GM12865 (cell line): ENCODE results near the gene UBC.
A peak's percentile ranks its signal among the peaks of the same experiment; 100 is the strongest.
"Not testable (repeated sequence)": the region's sequence is repeated elsewhere in the genome, so short reads cannot be mapped to it uniquely, and the experiment has no call there.

Experiments
- DNase-seq: peaks from one replicate; pipeline ENCODE4 v3.0.0; 2010; ENCODE audit warnings: low read depth
- H3K4me3 ChIP-seq: 2 replicates; pipeline ENCODE4 v1.5.1; 2011; ENCODE audit warnings: mild to moderate bottlenecking, low read depth, low read length, control low read depth
- TF ChIP-seq, protein P1 (sequence below): IDR thresholded peaks from 2 replicates; pipeline ENCODE4 v1.5.1; 2011; ENCODE audit warnings: low read length, control low read depth, low read depth, inconsistent platforms; ENCODE audit not compliant: insufficient read depth; ENCODE audit errors: missing control alignments

UBC gene

DNA sequence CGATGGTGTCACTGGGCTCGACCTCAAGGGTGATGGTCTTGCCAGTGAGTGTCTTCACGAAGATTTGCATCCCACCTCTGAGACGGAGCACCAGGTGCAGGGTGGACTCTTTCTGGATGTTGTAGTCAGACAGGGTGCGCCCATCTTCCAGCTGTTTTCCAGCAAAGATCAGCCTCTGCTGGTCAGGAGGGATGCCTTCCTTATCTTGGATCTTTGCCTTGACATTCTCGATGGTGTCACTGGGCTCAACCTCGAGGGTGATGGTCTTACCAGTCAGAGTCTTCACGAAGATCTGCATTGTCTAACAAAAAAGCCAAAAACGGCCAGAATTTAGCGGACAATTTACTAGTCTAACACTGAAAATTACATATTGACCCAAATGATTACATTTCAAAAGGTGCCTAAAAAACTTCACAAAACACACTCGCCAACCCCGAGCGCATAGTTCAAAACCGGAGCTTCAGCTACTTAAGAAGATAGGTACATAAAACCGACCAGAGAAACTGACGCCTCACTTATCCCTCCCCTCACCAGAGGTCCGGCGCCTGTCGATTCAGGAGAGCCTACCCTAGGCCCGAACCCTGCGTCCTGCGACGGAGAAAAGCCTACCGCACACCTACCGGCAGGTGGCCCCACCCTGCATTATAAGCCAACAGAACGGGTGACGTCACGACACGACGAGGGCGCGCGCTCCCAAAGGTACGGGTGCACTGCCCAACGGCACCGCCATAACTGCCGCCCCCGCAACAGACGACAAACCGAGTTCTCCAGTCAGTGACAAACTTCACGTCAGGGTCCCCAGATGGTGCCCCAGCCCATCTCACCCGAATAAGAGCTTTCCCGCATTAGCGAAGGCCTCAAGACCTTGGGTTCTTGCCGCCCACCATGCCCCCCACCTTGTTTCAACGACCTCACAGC, 717 bp downstream of the UBC start:
- H3K4me3 ChIP-seq = peak overlapping the region; percentile 69
- peak; percentile 94 for DNase-seq
- TF ChIP-seq, protein P1, sequence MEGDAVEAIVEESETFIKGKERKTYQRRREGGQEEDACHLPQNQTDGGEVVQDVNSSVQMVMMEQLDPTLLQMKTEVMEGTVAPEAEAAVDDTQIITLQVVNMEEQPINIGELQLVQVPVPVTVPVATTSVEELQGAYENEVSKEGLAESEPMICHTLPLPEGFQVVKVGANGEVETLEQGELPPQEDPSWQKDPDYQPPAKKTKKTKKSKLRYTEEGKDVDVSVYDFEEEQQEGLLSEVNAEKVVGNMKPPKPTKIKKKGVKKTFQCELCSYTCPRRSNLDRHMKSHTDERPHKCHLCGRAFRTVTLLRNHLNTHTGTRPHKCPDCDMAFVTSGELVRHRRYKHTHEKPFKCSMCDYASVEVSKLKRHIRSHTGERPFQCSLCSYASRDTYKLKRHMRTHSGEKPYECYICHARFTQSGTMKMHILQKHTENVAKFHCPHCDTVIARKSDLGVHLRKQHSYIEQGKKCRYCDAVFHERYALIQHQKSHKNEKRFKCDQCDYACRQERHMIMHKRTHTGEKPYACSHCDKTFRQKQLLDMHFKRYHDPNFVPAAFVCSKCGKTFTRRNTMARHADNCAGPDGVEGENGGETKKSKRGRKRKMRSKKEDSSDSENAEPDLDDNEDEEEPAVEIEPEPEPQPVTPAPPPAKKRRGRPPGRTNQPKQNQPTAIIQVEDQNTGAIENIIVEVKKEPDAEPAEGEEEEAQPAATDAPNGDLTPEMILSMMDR = peak; percentile 57

DNA sequence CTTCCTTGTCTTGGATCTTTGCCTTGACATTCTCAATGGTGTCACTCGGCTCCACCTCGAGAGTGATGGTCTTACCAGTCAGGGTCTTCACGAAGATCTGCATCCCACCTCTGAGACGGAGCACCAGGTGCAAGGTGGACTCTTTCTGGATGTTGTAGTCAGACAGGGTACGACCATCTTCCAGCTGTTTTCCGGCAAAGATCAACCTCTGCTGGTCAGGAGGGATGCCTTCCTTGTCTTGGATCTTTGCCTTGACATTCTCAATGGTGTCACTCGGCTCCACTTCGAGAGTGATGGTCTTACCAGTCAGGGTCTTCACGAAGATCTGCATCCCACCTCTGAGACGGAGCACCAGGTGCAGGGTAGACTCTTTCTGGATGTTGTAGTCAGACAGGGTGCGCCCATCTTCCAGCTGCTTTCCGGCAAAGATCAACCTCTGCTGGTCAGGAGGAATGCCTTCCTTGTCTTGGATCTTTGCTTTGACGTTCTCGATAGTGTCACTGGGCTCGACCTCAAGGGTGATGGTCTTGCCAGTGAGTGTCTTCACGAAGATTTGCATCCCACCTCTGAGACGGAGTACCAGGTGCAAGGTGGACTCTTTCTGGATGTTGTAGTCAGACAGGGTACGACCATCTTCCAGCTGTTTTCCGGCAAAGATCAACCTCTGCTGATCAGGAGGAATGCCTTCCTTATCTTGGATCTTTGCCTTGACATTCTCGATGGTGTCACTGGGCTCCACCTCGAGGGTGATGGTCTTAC, 1.7 kb downstream of the UBC start:
- peak overlapping the region; percentile 46 for H3K4me3 ChIP-seq
- DNase-seq = not testable (repeated sequence)

DNA sequence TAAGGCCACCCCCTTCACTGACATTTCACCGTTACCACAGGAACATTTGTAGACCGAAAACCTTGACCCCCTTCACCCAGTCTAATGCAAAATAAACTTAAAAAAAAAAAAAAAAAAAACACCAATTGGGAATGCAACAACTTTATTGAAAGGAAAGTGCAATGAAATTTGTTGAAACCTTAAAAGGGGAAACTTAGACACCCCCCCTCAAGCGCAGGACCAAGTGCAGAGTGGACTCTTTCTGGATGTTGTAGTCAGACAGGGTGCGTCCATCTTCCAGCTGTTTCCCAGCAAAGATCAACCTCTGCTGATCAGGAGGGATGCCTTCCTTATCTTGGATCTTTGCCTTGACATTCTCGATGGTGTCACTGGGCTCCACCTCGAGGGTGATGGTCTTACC, 2.9 kb downstream of the UBC start:
- peak overlapping the region; percentile 22; the same call in 1 of the 2 replicates for H3K4me3 ChIP-seq
- DNase-seq = not testable (repeated sequence)

DNA sequence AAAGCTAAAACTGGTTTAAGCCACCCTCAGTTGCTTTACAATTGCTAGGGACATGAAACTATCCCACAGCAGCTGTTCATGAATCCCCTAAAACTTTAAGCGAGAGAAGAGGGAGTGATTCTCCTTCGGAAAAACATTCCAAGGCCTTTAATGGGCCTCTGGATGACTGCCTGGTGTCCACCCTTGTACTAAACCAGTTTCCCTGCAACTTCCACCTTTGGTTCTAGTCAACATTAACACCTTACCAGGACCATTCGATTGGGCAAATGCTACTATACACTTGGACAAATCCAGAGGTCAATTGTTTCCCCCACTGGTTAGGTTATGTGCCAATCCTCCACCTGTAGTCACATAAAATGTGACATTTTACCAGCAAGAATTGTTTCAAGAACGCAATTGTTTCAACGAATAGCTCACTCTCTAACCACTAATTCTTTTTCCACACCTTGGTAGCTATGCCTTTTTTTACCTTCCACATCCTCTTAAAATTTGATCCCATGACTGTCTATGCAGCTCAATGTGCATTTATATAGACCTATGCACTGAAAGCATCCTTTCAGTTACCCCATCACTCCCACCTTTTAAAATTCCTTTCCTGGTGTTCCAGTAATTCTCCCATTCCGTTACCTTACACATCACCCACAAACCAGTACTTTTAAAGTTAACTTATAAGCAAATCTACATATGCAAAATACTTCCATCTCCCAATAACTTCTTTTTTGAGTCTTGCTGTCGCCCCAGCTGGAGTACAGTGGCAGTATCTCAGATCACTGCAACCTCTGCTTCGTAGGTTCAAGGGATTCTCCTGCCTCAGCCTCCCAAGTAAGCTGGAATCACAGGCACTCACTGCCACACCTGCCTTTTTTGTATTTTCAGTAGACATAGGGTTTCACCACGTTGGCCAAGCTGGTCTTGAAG, 3.6 kb downstream of the UBC start:
- TF ChIP-seq, protein P1 = no peak
- DNase-seq = peak; percentile 32
- H3K4me3 ChIP-seq = no peak overlapping the region

DNA sequence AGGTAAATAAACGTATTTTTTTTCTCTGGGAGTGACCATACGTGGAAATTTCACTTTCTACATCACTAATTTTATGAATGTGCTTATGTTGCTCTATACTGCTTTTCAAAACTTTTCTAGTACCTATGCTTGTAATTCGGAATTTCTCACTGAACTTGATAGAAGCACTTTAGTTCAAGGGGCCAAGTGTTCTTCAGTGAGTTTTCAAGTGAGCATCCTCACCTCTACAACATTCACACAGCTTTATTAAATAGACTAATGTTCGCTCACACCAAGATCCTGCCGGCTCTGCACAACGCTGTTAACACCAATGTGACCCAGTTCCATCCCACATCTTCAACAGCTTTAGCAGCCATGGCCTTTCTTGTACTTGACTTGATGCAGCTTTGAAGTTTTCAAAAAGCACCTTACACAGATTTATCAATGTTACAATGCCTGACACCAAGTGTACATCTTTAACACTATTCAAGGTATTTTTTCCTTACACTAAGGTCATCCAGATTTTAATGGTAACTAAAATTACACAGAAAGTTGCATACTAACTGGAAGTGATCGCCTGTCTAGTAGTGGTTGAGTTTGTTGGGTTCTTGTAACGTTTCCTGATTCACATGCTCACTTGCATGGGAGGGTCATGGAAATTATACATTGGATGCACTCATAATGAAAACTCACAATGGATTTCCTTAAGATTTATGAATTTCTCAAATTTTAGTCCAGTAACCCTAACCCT, 4.5 kb downstream of the UBC start:
- no peak overlapping the region for H3K4me3 ChIP-seq
- peak; percentile 37 for DNase-seq
- TF ChIP-seq, protein P1 = no peak

DNA sequence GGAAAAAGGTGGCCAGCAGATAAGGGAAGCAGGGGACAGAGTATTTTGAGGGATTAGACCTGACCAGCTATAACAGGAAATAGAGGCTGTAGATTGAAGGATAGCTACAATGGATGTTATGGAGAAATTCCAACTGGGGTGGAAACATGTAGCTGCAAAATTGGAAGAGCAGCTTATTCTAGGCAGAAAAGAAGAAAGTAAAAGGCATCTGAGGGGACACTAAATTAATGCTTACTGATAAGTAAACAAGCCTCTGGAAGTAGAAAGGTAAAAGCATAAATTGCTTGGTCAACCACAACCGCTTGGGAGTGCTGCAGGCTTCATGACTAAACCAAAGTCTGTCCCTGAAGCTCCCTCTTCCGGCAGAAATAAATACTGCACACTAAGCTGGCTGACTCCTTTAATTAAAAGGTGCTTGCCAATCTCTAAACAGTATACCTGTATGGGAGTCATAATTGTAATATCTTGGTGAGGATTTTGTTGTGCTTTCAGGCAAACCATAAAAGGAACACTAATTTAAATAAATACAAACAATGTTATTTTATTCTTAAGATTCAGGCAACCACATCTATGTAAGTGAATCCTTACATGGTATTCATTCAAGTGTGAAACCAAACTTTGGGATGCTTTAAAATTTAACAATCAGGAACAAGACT, 7.7 kb downstream of the UBC start:
- DNase-seq = peak; percentile 96
- no peak overlapping the region for H3K4me3 ChIP-seq
- TF ChIP-seq, protein P1 = peak; percentile 97
